ENCODE measurements around the gene PDCD7.
"Not testable (repeated sequence)": the region's sequence is repeated elsewhere in the genome, so short reads cannot be mapped to it uniquely, and the experiment has no call there.

The PDCD7 gene

GRCh38 chr15:65074946-65075345 is 58.7 kb downstream of the PDCD7 start:
- DNase-seq (ENCODE audit: low read depth, low spot score) = not testable (repeated sequence)

- DNase-seq (ENCODE audit: low read depth, low spot score) = no peak
Observed at GRCh38 chr15:65072617-65073016, 61.0 kb downstream of the PDCD7 start.

GRCh38 chr15:65072027-65072426 is 61.6 kb downstream of the PDCD7 start:
- DNase-seq (ENCODE audit: low read depth, low spot score) = no peak

- no peak for DNase-seq (ENCODE audit: low read depth, low spot score)
Observed at GRCh38 chr15:65071381-65071811, 62.2 kb downstream of the PDCD7 start.

GRCh38 chr15:65069779-65070546 is 63.6 kb downstream of the PDCD7 start:
- no peak for DNase-seq (ENCODE audit: low read depth, low spot score)

- DNase-seq (ENCODE audit: low read depth, low spot score) = no peak
Observed at GRCh38 chr15:65069179-65069578, 64.4 kb downstream of the PDCD7 start.

GRCh38 chr15:65068403-65068788 is 65.2 kb downstream of the PDCD7 start:
- DNase-seq (ENCODE audit: low read depth, low spot score) = no peak

- DNase-seq (ENCODE audit: low read depth, low spot score) = no peak
Observed at GRCh38 chr15:65067645-65068402, 65.8 kb downstream of the PDCD7 start, which contains the start of gene RASL12. Gene RASL12 (minus strand): TSS chr15:65067991. CDS start chr15:65067835, 156 bp downstream.

All from iPS DF 19.7 (cell line).